Epithelial cell of proximal tubule (primary cell): Measurements from ENCODE around the gene ATXN10. TPM values are rescaled to one million over a fixed set of nuclear protein-coding genes. Genes with fewer than 3 reads are reported as not detected.
"Not testable (repeated sequence)": the region's sequence is repeated elsewhere in the genome, so short reads cannot be mapped to it uniquely, and the experiment has no call there.

Source experiments
- DNase-seq: peaks from one replicate; pipeline ENCODE4 v3.0.0-alpha.2; 2011; ENCODE audit warnings: low read depth
- H3K4me3 ChIP-seq: 2 replicates; pipeline ENCODE4 v1.5.1; 2011; ENCODE audit warnings: low read depth, mild to moderate bottlenecking, low read length
- total RNA-seq: library from RNA; depleted of rRNA; stranded (reverse); fragments of >200 nt; gene quantifications from 2 replicates; pipeline ENCODE4 v1.2.3, GENCODE V29; 2015
- TF ChIP-seq, protein P1 (sequence below): conservative IDR thresholded peaks from 2 replicates; pipeline ENCODE4 v1.5.1; 2012; ENCODE audit warnings: low read depth, mild to moderate bottlenecking, low read length

The ATXN10 gene
- total RNA-seq, 1 donor from 2014 or later = 118 TPM

DNA sequence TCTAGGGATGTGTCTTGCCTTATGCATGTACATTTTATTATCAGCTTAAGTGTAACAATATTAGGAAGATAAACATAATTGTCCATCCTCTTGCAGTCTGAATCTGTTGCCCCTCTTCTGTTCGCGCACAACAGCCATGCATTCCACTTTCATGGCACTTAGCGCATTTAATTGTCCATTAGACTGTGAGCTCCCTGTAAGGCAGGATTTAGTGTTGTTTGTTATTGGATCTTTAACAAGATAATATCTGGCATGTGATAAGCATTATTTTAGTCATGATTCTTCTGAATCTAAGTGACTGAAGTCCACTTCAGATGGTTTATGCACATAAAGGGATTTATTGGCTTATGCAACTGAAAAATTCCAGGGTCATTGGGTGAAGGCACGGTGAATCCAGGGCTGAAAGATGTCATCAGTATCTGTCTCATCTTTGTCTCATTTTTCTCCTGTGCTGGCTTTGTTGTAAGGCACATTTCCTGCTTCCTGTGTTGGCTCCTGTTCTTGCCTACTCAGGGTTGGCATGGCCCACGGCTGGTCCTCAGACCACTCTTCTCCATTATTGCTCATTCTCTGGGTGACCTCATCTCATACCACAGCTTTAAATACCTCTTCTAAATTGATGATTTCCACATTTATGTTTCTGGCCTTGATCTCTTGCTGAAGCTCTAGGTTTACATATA lies 37.6 kb downstream of the ATXN10 start:
- no peak for DNase-seq
- TF ChIP-seq, protein P1, sequence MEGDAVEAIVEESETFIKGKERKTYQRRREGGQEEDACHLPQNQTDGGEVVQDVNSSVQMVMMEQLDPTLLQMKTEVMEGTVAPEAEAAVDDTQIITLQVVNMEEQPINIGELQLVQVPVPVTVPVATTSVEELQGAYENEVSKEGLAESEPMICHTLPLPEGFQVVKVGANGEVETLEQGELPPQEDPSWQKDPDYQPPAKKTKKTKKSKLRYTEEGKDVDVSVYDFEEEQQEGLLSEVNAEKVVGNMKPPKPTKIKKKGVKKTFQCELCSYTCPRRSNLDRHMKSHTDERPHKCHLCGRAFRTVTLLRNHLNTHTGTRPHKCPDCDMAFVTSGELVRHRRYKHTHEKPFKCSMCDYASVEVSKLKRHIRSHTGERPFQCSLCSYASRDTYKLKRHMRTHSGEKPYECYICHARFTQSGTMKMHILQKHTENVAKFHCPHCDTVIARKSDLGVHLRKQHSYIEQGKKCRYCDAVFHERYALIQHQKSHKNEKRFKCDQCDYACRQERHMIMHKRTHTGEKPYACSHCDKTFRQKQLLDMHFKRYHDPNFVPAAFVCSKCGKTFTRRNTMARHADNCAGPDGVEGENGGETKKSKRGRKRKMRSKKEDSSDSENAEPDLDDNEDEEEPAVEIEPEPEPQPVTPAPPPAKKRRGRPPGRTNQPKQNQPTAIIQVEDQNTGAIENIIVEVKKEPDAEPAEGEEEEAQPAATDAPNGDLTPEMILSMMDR = no peak
- no peak overlapping the region for H3K4me3 ChIP-seq

DNA sequence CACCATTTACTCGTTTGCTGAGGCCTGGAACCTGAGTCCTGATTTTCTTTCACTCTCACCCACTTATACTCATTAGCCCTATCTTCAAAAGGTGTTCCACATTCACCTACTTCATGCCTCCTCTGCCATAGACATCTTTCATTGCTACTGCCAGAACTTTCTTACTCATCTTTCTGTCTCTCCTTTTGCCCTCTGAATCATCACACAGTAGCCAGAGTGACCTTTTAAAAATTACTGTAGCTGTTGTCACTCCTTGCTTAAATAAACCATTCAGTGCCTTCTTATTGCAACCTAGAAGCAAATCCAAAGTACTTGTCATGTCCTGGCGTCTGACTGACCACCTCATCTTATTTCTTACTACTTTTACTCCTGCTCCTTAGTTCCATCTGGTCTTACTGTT lies 38.2 kb downstream of the ATXN10 start:
- H3K4me3 ChIP-seq = no peak overlapping the region
- TF ChIP-seq, protein P1 = no peak
- no peak for DNase-seq

DNA sequence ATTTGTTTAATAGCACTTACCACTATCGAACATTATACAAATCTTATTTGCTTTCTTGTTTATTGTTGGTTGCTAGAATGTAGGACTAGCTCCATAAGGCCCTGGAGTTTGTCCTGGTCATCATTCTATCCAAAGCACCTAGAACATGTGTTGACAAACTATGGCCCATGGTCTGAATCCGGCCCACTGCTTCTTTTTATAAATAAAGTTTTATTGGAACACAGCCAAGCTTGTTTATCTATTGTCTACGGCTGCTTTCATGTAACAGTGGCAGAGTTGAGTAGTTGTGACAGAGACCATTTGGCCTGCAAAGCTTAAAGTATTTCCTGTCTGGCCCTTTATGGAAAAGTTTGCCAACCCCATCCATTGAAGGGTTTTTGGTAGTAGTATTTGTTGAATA lies 38.8 kb downstream of the ATXN10 start:
- no peak for DNase-seq
- no peak overlapping the region for H3K4me3 ChIP-seq
- TF ChIP-seq, protein P1 = no peak

DNA sequence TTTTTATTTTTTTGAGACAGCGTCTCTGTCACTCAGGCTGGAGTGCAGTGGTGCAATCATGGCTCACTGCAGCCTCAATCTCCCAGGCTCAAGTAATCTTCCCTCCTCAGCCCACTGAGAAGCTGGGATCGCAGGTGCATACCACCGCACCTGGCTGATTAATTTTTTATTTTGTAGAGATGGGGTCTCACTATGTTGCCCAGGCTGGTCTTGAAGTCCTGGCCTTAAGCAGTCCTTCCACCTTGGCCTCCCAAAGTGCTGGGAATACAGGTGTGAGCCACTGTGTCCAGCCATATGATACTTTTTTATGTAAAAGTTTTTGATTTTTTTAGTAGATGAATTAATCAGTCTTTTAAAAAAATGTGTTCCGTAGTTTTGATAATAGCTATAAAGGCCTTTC lies 42.8 kb downstream of the ATXN10 start:
- H3K4me3 ChIP-seq, DNase-seq: not testable (repeated sequence)

DNA sequence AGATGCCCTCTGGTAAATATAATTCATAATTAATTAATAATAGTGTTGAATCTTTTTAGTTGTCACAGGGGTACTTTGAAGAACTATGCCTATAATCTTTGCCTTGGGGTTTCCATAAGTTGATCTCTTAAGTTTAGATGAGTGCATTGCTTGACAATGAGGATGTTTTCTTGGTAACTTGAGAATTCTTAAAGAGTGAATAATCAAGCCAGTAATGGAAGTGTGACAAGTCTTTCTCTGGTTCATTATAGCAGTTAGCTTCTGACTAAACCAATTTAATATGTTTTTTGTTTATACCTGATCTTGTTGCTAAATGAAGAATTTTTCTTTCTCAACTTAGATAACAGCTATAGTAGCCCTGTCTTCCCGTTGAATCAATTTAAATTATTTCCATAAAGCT lies 46.2 kb downstream of the ATXN10 start:
- no peak overlapping the region for H3K4me3 ChIP-seq
- TF ChIP-seq, protein P1 = no peak
- peak; percentile 63 for DNase-seq

DNA sequence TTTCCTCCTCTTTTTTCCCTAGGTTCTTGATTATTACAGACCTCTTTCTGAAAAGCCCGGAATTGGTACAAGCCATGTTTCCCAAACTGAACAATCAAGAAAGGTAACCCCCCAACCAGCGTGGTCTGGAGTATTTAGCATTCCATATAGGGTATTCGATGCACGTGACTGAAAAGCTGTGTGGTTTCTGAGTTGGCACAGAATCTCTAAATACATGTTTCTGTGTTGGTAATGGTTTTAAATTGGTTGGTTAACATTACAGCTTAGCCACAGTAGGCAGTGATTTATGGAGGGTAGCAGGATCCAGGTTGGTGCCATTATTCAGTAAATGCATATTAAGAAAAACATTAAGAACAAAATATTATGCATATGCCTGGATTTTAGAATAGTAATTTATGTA lies 46.8 kb downstream of the ATXN10 start:
- no peak overlapping the region for H3K4me3 ChIP-seq
- TF ChIP-seq, protein P1 = no peak
- DNase-seq = no peak

DNA sequence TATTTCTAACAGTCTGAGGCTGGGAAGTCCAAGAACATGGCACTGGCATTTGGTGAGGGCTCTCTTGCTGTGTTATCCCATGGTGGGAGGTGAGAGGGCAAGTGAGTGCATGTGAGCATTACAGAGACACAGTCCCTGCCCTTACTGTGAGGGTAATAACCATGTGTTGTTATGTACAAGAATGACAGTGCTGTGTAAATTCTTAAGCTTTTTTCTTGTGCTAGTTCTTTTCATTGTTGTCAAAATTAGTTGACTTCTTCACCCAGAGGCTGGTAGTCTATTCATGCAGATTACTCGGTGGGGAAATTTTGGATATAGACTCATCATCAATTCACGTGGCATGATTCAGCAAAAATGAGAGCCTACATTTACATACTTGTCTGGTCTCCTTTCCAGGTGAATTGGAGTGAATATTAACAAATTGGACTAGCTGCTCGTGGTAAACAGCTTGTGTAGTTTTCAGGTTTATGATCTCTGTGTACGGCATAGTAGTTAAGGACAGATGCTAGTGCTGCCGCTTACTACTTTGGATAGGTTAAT lies 49.3 kb downstream of the ATXN10 start:
- TF ChIP-seq, protein P1 = no peak
- no peak for DNase-seq
- no peak overlapping the region for H3K4me3 ChIP-seq
